ENCODE measurements around the gene CAND1.

- TF ChIP-seq POLR2AphosphoS5 (IDR thresholded peaks at IDR 0.05; ENCODE audit: low read depth, low read length): peak; percentile 78; the same call in 1 of the 2 replicates
- no peak for TF ChIP-seq EP300 (IDR thresholded peaks at IDR 0.05; ENCODE audit: borderline replicate concordance in 1 of 2, low read depth in 2 of 2, low read length in 2 of 2)
- TF ChIP-seq CTCF (IDR thresholded peaks at IDR 0.05; ENCODE audit: control extremely low read depth in 1 of 3, insufficient read depth in 1 of 3, low read depth in 1 of 3, low read length in 3 of 3): no peak
- no peak for TF ChIP-seq YY1 (IDR thresholded peaks at IDR 0.05; ENCODE audit: low read depth, low read length)
Measured at GRCh38 chr12:67268896-67269632, at the start of gene CAND1.
